Measurements from ENCODE around the gene KCND2.

- TF ChIP-seq, protein P1, sequence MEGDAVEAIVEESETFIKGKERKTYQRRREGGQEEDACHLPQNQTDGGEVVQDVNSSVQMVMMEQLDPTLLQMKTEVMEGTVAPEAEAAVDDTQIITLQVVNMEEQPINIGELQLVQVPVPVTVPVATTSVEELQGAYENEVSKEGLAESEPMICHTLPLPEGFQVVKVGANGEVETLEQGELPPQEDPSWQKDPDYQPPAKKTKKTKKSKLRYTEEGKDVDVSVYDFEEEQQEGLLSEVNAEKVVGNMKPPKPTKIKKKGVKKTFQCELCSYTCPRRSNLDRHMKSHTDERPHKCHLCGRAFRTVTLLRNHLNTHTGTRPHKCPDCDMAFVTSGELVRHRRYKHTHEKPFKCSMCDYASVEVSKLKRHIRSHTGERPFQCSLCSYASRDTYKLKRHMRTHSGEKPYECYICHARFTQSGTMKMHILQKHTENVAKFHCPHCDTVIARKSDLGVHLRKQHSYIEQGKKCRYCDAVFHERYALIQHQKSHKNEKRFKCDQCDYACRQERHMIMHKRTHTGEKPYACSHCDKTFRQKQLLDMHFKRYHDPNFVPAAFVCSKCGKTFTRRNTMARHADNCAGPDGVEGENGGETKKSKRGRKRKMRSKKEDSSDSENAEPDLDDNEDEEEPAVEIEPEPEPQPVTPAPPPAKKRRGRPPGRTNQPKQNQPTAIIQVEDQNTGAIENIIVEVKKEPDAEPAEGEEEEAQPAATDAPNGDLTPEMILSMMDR (IDR thresholded peaks at IDR 0.05; ENCODE audit: low read depth, low read length), result no peak
- TF ChIP-seq, protein P2, sequence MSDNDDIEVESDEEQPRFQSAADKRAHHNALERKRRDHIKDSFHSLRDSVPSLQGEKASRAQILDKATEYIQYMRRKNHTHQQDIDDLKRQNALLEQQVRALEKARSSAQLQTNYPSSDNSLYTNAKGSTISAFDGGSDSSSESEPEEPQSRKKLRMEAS (IDR thresholded peaks at IDR 0.05; ENCODE audit: low read depth, low read length), result no peak
- no peak for TF ChIP-seq MYC (IDR thresholded peaks at IDR 0.05; ENCODE audit: low read depth, low read length)
- TF ChIP-seq POLR2A (IDR thresholded peaks at IDR 0.05; ENCODE audit: extremely low read depth, insufficient read length), result no peak
Measured at GRCh38 chr7:120504386-120504785, 231.4 kb downstream of the KCND2 start.

Measured in NB4 (cell line).